Measurements from ENCODE around the gene EI24. TPM values are rescaled to one million over a fixed set of nuclear protein-coding genes. Genes with fewer than 3 reads are reported as not detected.
"Not testable (repeated sequence)": the region's sequence is repeated elsewhere in the genome, so short reads cannot be mapped to it uniquely, and the experiment has no call there.

EI24 gene
- total RNA-seq, 1 donor from 2014 or later, result 114 TPM

GRCh38 chr11:125569915-125570621 is 791 bp downstream of the EI24 start:
- H3K27ac Mint-ChIP-seq (ENCODE audit: unreplicated experiment), result peak overlapping the region; percentile 50
- H3K4me3 Mint-ChIP-seq, result peak overlapping the region; percentile 92
- peaks cover 2% of the 10 kb centered on the region for H3K36me3 Mint-ChIP-seq (ENCODE audit: low read depth)
- H3K4me1 Mint-ChIP-seq, result peaks cover 22% of the 10 kb centered on the region
- H3K27me3 Mint-ChIP-seq (ENCODE audit: low read depth), result no peaks in the 10 kb centered on the region
- TF ChIP-seq, protein P1, sequence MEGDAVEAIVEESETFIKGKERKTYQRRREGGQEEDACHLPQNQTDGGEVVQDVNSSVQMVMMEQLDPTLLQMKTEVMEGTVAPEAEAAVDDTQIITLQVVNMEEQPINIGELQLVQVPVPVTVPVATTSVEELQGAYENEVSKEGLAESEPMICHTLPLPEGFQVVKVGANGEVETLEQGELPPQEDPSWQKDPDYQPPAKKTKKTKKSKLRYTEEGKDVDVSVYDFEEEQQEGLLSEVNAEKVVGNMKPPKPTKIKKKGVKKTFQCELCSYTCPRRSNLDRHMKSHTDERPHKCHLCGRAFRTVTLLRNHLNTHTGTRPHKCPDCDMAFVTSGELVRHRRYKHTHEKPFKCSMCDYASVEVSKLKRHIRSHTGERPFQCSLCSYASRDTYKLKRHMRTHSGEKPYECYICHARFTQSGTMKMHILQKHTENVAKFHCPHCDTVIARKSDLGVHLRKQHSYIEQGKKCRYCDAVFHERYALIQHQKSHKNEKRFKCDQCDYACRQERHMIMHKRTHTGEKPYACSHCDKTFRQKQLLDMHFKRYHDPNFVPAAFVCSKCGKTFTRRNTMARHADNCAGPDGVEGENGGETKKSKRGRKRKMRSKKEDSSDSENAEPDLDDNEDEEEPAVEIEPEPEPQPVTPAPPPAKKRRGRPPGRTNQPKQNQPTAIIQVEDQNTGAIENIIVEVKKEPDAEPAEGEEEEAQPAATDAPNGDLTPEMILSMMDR (conservative IDR thresholded peaks at IDR 0.05), result no peak
- H3K9me3 Mint-ChIP-seq, result peaks cover 3% of the 10 kb centered on the region
- DNase-seq (ENCODE audit: low read depth, low spot score), result no peak

- DNase-seq (ENCODE audit: low read depth, low spot score), result no peak
- Mint-ChIP-seq H3K4me3 (peak overlapping the region; percentile 81), H3K36me3 (ENCODE audit: low read depth) (peaks cover 2% of the 10 kb centered on the region), H3K9me3 (no peaks in the 10 kb centered on the region), H3K27me3 (ENCODE audit: low read depth) (no peaks in the 10 kb centered on the region), H3K27ac (ENCODE audit: unreplicated experiment) (peak overlapping the region; percentile 59), H3K4me1 (peaks cover 22% of the 10 kb centered on the region)
- TF ChIP-seq, protein P1 (conservative IDR thresholded peaks at IDR 0.05), result no peak
Observed at GRCh38 chr11:125570952-125571351, 1.7 kb downstream of the EI24 start.

GRCh38 chr11:125572916-125573315 is 3.6 kb downstream of the EI24 start:
- H3K9me3 Mint-ChIP-seq, result no peaks in the 10 kb centered on the region
- H3K36me3 Mint-ChIP-seq (ENCODE audit: low read depth), result peaks cover 10% of the 10 kb centered on the region
- peaks cover 22% of the 10 kb centered on the region for H3K4me1 Mint-ChIP-seq
- no peak for DNase-seq (ENCODE audit: low read depth, low spot score)
- TF ChIP-seq, protein P1 (conservative IDR thresholded peaks at IDR 0.05), result no peak
- no peak overlapping the region for H3K27ac Mint-ChIP-seq (ENCODE audit: unreplicated experiment)
- no peaks in the 10 kb centered on the region for H3K27me3 Mint-ChIP-seq (ENCODE audit: low read depth)
- H3K4me3 Mint-ChIP-seq, result no peak overlapping the region

DNA sequence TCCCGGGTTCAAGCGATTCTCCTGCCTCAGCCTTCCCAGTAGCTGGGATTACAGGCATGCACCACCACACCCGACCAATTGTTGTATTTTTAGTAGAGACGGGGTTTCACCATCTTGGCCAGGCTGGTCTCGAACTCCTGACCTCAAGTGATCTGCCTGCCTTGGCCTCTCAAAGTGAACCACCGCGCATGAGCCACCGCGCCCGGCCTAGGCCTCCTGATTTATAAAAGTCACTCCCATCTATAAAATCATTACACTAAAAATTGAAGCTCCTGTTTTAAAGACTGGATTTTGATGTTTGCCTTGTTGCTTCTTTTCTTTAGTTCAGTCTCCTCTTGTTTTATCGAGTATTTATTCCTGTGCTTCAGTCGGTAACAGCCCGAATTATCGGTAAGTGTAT is 7.9 kb downstream of the EI24 start:
- not testable (repeated sequence) for H3K4me1 Mint-ChIP-seq; H3K27me3 Mint-ChIP-seq (ENCODE audit: low read depth); H3K4me3 Mint-ChIP-seq; DNase-seq (ENCODE audit: low read depth, low spot score); H3K9me3 Mint-ChIP-seq; H3K27ac Mint-ChIP-seq (ENCODE audit: unreplicated experiment)
- H3K36me3 Mint-ChIP-seq (ENCODE audit: low read depth), result peaks cover 18% of the 10 kb centered on the region

DNA sequence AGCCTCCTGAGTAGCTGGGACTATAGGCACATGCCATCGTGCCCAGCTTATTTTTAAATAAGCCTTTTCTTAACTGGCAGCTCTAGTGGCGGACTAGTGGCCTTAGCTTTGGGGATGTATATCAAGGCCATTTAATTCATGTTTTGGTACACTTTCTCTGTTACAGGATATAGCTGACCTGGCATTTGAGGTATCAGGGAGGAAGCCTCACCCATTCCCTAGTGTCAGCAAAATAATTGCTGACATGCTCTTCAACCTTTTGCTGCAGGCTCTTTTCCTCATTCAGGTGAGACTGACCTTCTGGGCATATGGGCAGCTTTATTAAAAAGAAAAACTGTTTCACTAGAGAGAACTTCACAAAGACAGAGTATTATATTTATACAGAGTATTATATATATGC is 9.5 kb downstream of the EI24 start:
- TF ChIP-seq, protein P1 (conservative IDR thresholded peaks at IDR 0.05), result no peak
- Mint-ChIP-seq H3K4me3 (no peak overlapping the region), H3K4me1 (no peaks in the 10 kb centered on the region), H3K27ac (ENCODE audit: unreplicated experiment) (no peak overlapping the region), H3K36me3 (ENCODE audit: low read depth) (peaks cover 24% of the 10 kb centered on the region), H3K27me3 (ENCODE audit: low read depth) (no peaks in the 10 kb centered on the region), H3K9me3 (no peaks in the 10 kb centered on the region)
- DNase-seq (ENCODE audit: low read depth, low spot score), result no peak

- Mint-ChIP-seq H3K9me3 (no peaks in the 10 kb centered on the region), H3K36me3 (ENCODE audit: low read depth) (peaks cover 33% of the 10 kb centered on the region), H3K4me3 (no peak overlapping the region), H3K27ac (ENCODE audit: unreplicated experiment) (no peak overlapping the region), H3K4me1 (no peaks in the 10 kb centered on the region), H3K27me3 (ENCODE audit: low read depth) (no peaks in the 10 kb centered on the region)
- TF ChIP-seq, protein P1 (conservative IDR thresholded peaks at IDR 0.05), result no peak
- no peak for DNase-seq (ENCODE audit: low read depth, low spot score)
Observed at GRCh38 chr11:125579811-125580210, 10.5 kb downstream of the EI24 start.
